Right atrium auricular region (tissue), 2 donors: ENCODE results near the gene FAM3A. TPM values are rescaled to one million over a fixed set of nuclear protein-coding genes. Genes with fewer than 3 reads are reported as not detected.
A peak's percentile ranks its signal among the peaks of the same experiment; 100 is the strongest.

ENCODE experiments used
- DNase-seq: peaks from one replicate; pipeline ENCODE4 v3.0.0-alpha.2; 2019; ENCODE audit warnings: low spot score
- H3K27ac ChIP-seq, 2 donors: fragments of 200-600 bp; sonication (generic); 1 replicate in 1 of 2; 2 replicates in 1 of 2; pipeline ENCODE4 v1.5.1; 2016 to 2019
- H3K27me3 ChIP-seq, 2 donors: fragments of 200-600 bp; sonication (generic); one replicate each; pipeline versions ENCODE4 v1.5.1 to v1.6.0; 2017 to 2019
- H3K36me3 ChIP-seq: fragments of 200-600 bp; sonication (generic); one replicate; pipeline ENCODE4 v1.5.1; 2016
- H3K4me1 ChIP-seq, 2 donors: fragments of 200-600 bp; sonication (generic); one replicate each; pipeline versions ENCODE4 v1.5.1 to v1.6.0; 2017 to 2019
- H3K4me3 ChIP-seq, 2 donors: fragments of 200-600 bp; sonication (generic); 1 replicate in 1 of 2; 2 replicates in 1 of 2; pipeline ENCODE4 v1.5.1; 2017 to 2019; ENCODE audit warnings: mild to moderate bottlenecking in 1 of 2, moderate library complexity in 1 of 2
- H3K9me3 ChIP-seq, 2 donors: fragments of 200-600 bp; sonication (generic); one replicate each; pipeline ENCODE4 v1.5.1; 2019
- total RNA-seq, 2 donors: library from RNA; depleted of rRNA; stranded (reverse); fragments of >200 nt; gene quantifications; one replicate each; pipeline ENCODE4 v1.1.0, GENCODE V29; 2016
- TF ChIP-seq, protein P1 (sequence below), 2 donors: fragments of 200-600 bp; sonication (generic); IDR thresholded peaks; one replicate each; pipeline ENCODE4 v1.5.1; 2019; ENCODE audit warnings: antibody characterized with exemption in 2 of 2

The FAM3A gene
- total RNA-seq, 2 donors from 2014 or later: 47.1 to 61.2 TPM

DNA sequence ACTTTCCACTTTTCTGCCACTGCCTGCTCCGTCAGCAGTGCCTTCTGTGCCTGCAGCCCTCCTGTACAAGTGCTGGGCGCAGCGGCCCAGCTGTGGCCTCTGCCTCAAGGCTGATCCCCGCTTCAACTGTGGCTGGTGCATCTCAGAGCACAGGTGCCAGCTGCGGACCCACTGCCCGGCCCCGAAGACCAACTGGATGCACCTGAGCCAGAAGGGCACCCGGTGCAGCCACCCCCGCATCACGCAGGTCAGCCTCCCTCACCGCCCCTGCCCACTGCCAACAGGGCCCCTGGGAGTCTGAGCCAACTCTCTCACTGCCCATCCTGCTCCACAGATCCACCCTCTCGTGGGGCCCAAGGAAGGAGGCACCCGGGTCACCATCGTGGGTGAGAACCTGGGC lies 50.4 kb downstream of the FAM3A start:
- no peak overlapping the region for H3K27ac ChIP-seq
- no peak for DNase-seq
- TF ChIP-seq, protein P1, sequence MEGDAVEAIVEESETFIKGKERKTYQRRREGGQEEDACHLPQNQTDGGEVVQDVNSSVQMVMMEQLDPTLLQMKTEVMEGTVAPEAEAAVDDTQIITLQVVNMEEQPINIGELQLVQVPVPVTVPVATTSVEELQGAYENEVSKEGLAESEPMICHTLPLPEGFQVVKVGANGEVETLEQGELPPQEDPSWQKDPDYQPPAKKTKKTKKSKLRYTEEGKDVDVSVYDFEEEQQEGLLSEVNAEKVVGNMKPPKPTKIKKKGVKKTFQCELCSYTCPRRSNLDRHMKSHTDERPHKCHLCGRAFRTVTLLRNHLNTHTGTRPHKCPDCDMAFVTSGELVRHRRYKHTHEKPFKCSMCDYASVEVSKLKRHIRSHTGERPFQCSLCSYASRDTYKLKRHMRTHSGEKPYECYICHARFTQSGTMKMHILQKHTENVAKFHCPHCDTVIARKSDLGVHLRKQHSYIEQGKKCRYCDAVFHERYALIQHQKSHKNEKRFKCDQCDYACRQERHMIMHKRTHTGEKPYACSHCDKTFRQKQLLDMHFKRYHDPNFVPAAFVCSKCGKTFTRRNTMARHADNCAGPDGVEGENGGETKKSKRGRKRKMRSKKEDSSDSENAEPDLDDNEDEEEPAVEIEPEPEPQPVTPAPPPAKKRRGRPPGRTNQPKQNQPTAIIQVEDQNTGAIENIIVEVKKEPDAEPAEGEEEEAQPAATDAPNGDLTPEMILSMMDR (IDR thresholded peaks at IDR 0.05): no peak
- H3K27me3 ChIP-seq: no peaks in the 10 kb centered on the region
- H3K4me1 ChIP-seq: no peaks in the 10 kb centered on the region
- peaks cover 23% of the 10 kb centered on the region for H3K36me3 ChIP-seq
- no peak overlapping the region for H3K4me3 ChIP-seq
- H3K9me3 ChIP-seq: no peaks in the 10 kb centered on the region

DNA sequence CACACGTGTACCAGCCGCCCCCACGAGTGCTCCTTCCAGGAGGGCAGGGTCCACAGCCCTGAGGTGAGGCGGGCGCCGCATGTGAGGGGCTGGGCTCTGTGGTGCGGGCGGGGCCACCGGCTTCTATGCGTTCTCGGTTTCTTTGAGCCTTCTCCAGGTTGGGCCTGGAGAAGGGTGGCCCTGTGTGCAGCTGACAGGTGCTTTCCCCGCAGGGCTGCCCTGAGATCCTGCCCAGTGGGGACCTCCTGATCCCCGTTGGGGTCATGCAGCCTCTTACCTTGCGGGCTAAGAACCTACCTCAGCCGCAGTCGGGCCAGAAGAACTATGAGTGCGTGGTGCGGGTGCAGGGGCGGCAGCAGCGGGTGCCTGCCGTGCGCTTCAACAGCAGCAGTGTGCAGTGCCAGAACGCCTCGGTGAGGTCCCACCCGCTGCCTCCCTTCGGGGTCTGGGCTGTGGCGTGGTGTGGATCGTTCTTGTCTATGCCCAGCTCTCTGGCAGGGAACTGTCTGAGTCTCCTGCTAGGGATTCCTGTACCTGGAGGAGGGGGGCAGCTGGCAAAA lies 51.1 kb downstream of the FAM3A start:
- Histone ChIP-seq H3K4me3 (no peak overlapping the region), H3K27me3 (no peaks in the 10 kb centered on the region), H3K9me3 (no peaks in the 10 kb centered on the region), H3K36me3 (peaks cover 16% of the 10 kb centered on the region), H3K4me1 (no peaks in the 10 kb centered on the region), H3K27ac (no peak overlapping the region)
- DNase-seq: no peak
- TF ChIP-seq, protein P1 (IDR thresholded peaks at IDR 0.05): no peak

DNA sequence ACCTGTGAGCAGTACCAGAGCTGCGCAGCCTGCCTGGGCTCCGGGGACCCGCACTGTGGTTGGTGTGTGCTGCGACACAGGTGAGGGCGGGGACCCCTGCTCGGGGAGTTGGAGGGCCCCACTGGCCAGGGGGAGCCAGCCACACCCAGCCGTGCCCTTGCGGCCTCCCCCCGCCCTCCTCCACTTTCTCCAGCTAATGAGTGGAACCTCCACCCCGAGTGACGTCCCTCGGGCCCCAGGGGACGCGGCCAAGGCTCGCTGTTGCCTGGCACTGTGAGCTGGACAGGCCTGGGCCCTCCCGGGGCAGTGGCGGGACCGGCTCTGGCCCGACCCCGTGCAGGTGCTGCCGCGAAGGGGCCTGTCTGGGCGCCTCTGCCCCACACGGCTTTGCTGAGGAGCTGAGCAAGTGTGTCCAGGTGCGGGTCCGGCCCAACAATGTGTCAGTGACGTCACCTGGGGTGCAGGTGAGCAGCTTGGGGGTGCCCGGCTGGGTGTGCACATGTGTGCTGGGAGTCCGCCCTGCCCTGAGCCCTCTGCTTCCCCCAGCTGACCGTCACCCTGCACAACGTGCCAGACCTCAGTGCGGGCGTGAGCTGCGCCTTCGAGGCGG lies 52.3 kb downstream of the FAM3A start:
- no peaks in the 10 kb centered on the region for H3K27me3 ChIP-seq
- H3K36me3 ChIP-seq: peaks cover 8% of the 10 kb centered on the region
- TF ChIP-seq, protein P1 (IDR thresholded peaks at IDR 0.05): no peak
- no peak for DNase-seq
- no peaks in the 10 kb centered on the region for H3K9me3 ChIP-seq
- peaks cover 0 to 5% of the 10 kb centered on the region in 2 donors for H3K4me1 ChIP-seq
- H3K27ac ChIP-seq: no peak overlapping the region
- no peak overlapping the region for H3K4me3 ChIP-seq

DNA sequence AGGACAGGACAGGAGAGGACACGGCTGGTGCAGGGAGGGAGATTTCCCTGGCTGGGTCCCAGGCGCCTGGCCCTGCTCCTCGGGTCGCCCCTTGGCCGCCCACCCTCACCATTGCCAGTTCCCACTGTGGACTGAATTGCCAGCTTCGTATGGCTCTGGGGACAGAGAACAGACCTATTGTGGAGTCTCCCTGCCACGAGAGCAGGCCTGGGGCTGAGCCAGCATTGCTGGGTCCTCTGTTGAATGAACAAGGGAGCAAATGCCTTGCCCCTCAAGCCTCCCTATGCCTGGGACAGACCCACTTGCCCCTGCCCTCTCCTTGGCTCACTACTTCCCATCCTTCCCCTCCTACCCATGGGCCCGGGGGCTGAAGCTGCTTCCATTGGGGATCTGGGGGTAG lies 53.6 kb downstream of the FAM3A start:
- peaks cover 8% of the 10 kb centered on the region for H3K36me3 ChIP-seq
- no peak for DNase-seq

DNA sequence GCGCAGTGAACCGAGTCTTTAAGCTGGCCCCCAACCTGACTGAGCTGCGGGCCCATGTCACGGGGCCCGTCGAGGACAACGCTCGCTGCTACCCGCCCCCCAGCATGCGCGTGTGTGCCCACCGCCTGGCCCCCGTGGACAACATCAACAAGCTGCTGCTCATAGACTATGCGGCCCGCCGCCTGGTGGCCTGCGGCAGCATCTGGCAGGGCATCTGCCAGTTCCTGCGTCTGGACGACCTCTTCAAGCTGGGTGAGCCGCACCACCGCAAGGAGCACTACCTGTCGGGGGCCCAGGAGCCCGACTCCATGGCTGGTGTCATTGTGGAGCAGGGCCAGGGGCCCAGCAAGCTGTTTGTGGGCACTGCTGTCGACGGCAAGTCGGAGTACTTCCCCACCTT lies 55.7 kb downstream of the FAM3A start:
- Histone ChIP-seq H3K4me3 (no peak overlapping the region), H3K9me3 (no peaks in the 10 kb centered on the region), H3K27me3 (no peaks in the 10 kb centered on the region), H3K27ac (peak overlapping the region in 1 of 2 donors; percentile 35), H3K36me3 (peaks cover 8% of the 10 kb centered on the region), H3K4me1 (peaks cover 0 to 5% of the 10 kb centered on the region in 2 donors)
- DNase-seq: no peak
- TF ChIP-seq, protein P1 (IDR thresholded peaks at IDR 0.05): no peak

More for the DNA sequence above, 53.6 kb downstream of the FAM3A start:
- Histone ChIP-seq H3K4me3 (no peak overlapping the region), H3K27me3 (no peaks in the 10 kb centered on the region), H3K27ac (no peak overlapping the region), H3K9me3 (no peaks in the 10 kb centered on the region), H3K4me1 (peaks cover 0 to 5% of the 10 kb centered on the region in 2 donors)
- TF ChIP-seq, protein P1 (IDR thresholded peaks at IDR 0.05): no peak
